ENCODE measurements around the gene SPATA31E1.

SPATA31E1 gene

GRCh38 chr9:87876708-87877107 lies 6.0 kb upstream of the SPATA31E1 start:
- H3K27me3 Mint-ChIP-seq (ENCODE audit: low read depth, poor library complexity): peaks cover 22% of the 10 kb centered on the region
- no peak for DNase-seq
- peaks cover 24% of the 10 kb centered on the region for H3K4me1 Mint-ChIP-seq
- H3K9me3 Mint-ChIP-seq: peaks cover 11% of the 10 kb centered on the region
- no peak for TF ChIP-seq CTCF (IDR thresholded peaks at IDR 0.05)
- H3K4me3 Mint-ChIP-seq: no peak overlapping the region
- H3K27ac Mint-ChIP-seq: no peak overlapping the region
- no peaks in the 10 kb centered on the region for H3K36me3 Mint-ChIP-seq (ENCODE audit: low read depth)

- Mint-ChIP-seq H3K27me3 (ENCODE audit: low read depth, poor library complexity) (peaks cover 22% of the 10 kb centered on the region), H3K4me1 (peaks cover 20% of the 10 kb centered on the region), H3K36me3 (ENCODE audit: low read depth) (no peaks in the 10 kb centered on the region), H3K9me3 (peaks cover 11% of the 10 kb centered on the region), H3K4me3 (no peak overlapping the region), H3K27ac (no peak overlapping the region)
- DNase-seq: no peak
- TF ChIP-seq CTCF (IDR thresholded peaks at IDR 0.05): no peak
Measured at GRCh38 chr9:87878989-87879511, 3.6 kb upstream of the SPATA31E1 start.

- TF ChIP-seq CTCF (IDR thresholded peaks at IDR 0.05): no peak
- peaks cover 14% of the 10 kb centered on the region for H3K4me1 Mint-ChIP-seq
- peaks cover 11% of the 10 kb centered on the region for H3K9me3 Mint-ChIP-seq
- no peaks in the 10 kb centered on the region for H3K36me3 Mint-ChIP-seq (ENCODE audit: low read depth)
- peaks cover 22% of the 10 kb centered on the region for H3K27me3 Mint-ChIP-seq (ENCODE audit: low read depth, poor library complexity)
- H3K27ac Mint-ChIP-seq: no peak overlapping the region
- H3K4me3 Mint-ChIP-seq: no peak overlapping the region
- no peak for DNase-seq
Measured at GRCh38 chr9:87880116-87880515, 2.6 kb upstream of the SPATA31E1 start.

GRCh38 chr9:87880683-87881082 lies 2.0 kb upstream of the SPATA31E1 start:
- Mint-ChIP-seq H3K4me3 (no peak overlapping the region), H3K27ac (no peak overlapping the region), H3K36me3 (ENCODE audit: low read depth) (no peaks in the 10 kb centered on the region), H3K9me3 (peaks cover 11% of the 10 kb centered on the region), H3K4me1 (peaks cover 14% of the 10 kb centered on the region), H3K27me3 (ENCODE audit: low read depth, poor library complexity) (peaks cover 19% of the 10 kb centered on the region)
- DNase-seq: no peak
- no peak for TF ChIP-seq CTCF (IDR thresholded peaks at IDR 0.05)

GRCh38 chr9:87883274-87883673 lies 597 bp downstream of the SPATA31E1 start:
- TF ChIP-seq CTCF (IDR thresholded peaks at IDR 0.05): no peak
- H3K4me1 Mint-ChIP-seq: peaks cover 19% of the 10 kb centered on the region
- no peak overlapping the region for H3K27ac Mint-ChIP-seq
- peaks cover 11% of the 10 kb centered on the region for H3K27me3 Mint-ChIP-seq (ENCODE audit: low read depth, poor library complexity)
- DNase-seq: no peak
- no peak overlapping the region for H3K4me3 Mint-ChIP-seq
- H3K9me3 Mint-ChIP-seq: peaks cover 4% of the 10 kb centered on the region
- H3K36me3 Mint-ChIP-seq (ENCODE audit: low read depth): no peaks in the 10 kb centered on the region

- no peak for TF ChIP-seq CTCF (IDR thresholded peaks at IDR 0.05)
- H3K4me3 Mint-ChIP-seq: no peak overlapping the region
- H3K36me3 Mint-ChIP-seq (ENCODE audit: low read depth): no peaks in the 10 kb centered on the region
- DNase-seq: peak; percentile 34
- H3K27ac Mint-ChIP-seq: no peak overlapping the region
- peaks cover 11% of the 10 kb centered on the region for H3K27me3 Mint-ChIP-seq (ENCODE audit: low read depth, poor library complexity)
- peaks cover 19% of the 10 kb centered on the region for H3K4me1 Mint-ChIP-seq
- no peaks in the 10 kb centered on the region for H3K9me3 Mint-ChIP-seq
Measured at GRCh38 chr9:87883990-87884389, 1.3 kb downstream of the SPATA31E1 start.

Data from nephron progenitor cell (in vitro differentiated cells).